ENCODE results near the gene CCR7.

The CCR7 gene

DNA sequence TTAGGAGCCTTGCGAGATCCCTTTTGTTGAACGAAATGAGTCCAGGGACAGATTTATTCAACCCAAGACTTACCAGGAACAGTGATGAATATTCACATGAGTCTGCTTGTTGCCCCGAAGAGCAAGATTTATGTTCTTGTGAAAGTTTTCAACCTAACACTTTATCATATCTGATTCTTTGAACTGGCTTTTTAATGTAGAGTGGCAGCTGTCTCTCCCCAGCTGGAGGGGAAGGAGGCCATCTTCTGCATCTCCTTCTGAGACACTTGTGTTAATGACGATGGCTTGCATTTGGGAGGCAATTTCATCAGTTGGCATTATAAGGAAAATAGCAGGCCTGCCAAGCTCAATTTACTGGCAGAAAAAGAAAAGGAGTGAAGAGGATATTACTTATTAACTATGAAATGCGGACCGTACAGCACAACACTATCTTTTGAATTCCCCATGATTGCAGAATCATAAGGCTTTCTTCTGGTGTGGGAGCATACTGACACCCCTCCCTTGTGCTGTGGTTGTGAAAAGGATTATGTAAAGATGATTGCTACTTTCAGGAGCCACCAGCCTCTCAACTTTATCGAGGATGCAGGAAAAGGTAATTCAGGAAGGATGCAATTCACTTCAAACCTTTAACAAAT lies 46.7 kb upstream of the CCR7 start:
- Histone ChIP-seq H3K27me3 (ENCODE audit: control insufficient read depth, insufficient read depth, low read length) (no peaks in the 10 kb centered on the region), H3K4me3 (ENCODE audit: low read depth, low read length) (no peak overlapping the region), H3K9me3 (ENCODE audit: control insufficient read depth, low read length) (no peaks in the 10 kb centered on the region), H3K9ac (no peak overlapping the region), H2AFZ (no peak overlapping the region), H3K79me2 (no peaks in the 10 kb centered on the region), H3K4me2 (ENCODE audit: low read length) (no peak overlapping the region), H3K4me1 (no peaks in the 10 kb centered on the region), H3K36me3 (ENCODE audit: control insufficient read depth, insufficient read depth, low read length) (no peaks in the 10 kb centered on the region), H3K27ac (no peak overlapping the region)
- TF ChIP-seq, protein P1, sequence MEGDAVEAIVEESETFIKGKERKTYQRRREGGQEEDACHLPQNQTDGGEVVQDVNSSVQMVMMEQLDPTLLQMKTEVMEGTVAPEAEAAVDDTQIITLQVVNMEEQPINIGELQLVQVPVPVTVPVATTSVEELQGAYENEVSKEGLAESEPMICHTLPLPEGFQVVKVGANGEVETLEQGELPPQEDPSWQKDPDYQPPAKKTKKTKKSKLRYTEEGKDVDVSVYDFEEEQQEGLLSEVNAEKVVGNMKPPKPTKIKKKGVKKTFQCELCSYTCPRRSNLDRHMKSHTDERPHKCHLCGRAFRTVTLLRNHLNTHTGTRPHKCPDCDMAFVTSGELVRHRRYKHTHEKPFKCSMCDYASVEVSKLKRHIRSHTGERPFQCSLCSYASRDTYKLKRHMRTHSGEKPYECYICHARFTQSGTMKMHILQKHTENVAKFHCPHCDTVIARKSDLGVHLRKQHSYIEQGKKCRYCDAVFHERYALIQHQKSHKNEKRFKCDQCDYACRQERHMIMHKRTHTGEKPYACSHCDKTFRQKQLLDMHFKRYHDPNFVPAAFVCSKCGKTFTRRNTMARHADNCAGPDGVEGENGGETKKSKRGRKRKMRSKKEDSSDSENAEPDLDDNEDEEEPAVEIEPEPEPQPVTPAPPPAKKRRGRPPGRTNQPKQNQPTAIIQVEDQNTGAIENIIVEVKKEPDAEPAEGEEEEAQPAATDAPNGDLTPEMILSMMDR (IDR thresholded peaks at IDR 0.05): no peak

DNA sequence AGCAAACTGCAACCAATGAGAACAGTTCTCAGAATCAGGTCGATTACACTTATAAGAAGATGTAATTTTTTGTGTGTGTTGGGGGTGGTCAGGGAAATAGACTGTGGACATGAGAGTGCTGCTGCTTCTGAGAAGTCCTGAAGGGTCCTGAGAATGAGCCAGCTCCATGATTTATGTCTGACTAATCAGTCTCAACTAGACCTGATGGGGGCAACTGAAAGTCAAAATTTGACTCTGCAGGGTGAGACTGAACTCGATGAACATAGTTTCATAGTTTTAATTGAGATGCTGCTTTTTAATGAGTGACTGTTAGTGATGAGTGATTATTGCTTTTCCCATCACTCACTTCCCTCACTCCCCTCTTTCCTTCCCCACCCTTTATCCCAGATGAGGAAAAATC lies 45.1 kb upstream of the CCR7 start:
- no peaks in the 10 kb centered on the region for H3K27me3 ChIP-seq (ENCODE audit: control insufficient read depth, insufficient read depth, low read length)

DNA sequence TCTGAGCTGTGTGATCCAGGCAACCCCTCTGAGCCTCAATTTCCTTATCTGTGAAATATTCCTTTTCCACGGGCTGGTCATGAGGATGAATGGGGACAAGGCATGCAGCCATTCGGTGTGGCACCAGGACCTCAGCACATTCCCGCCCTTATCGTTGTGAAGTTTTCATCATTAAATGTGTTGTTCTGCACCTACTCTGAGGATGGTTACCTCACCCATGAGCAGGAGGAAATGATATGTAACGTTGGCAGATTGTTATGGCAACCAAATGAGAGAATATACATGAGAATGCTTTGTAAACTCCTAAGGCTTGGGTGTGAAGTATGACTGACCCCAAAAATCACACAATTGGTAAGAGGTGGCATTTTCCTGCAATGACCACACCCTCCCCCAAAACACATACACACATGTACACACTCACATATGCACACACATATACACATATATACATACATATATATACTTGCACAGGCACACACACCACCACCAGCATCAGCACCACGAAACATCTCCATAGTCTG lies 42.8 kb upstream of the CCR7 start:
- no peaks in the 10 kb centered on the region for H3K4me1 ChIP-seq
- H3K9ac ChIP-seq: no peak overlapping the region
- H3K9me3 ChIP-seq (ENCODE audit: control insufficient read depth, low read length): no peaks in the 10 kb centered on the region
- no peak overlapping the region for H3K27ac ChIP-seq
- H3K4me2 ChIP-seq (ENCODE audit: low read length): no peak overlapping the region
- no peak overlapping the region for H2AFZ ChIP-seq
- H3K79me2 ChIP-seq: no peaks in the 10 kb centered on the region
- H3K4me3 ChIP-seq (ENCODE audit: low read depth, low read length): no peak overlapping the region
- H3K36me3 ChIP-seq (ENCODE audit: control insufficient read depth, insufficient read depth, low read length): no peaks in the 10 kb centered on the region
- TF ChIP-seq, protein P1 (IDR thresholded peaks at IDR 0.05): no peak
- H3K27me3 ChIP-seq (ENCODE audit: control insufficient read depth, insufficient read depth, low read length): no peaks in the 10 kb centered on the region

More for the DNA sequence above, 45.1 kb upstream of the CCR7 start:
- H3K9me3 ChIP-seq (ENCODE audit: control insufficient read depth, low read length): no peaks in the 10 kb centered on the region
- no peak overlapping the region for H3K9ac ChIP-seq
- no peak overlapping the region for H3K4me3 ChIP-seq (ENCODE audit: low read depth, low read length)
- no peak overlapping the region for H3K27ac ChIP-seq
- no peaks in the 10 kb centered on the region for H3K79me2 ChIP-seq
- no peak overlapping the region for H2AFZ ChIP-seq
- no peaks in the 10 kb centered on the region for H3K36me3 ChIP-seq (ENCODE audit: control insufficient read depth, insufficient read depth, low read length)
- H3K4me2 ChIP-seq (ENCODE audit: low read length): no peak overlapping the region
- H3K4me1 ChIP-seq: no peaks in the 10 kb centered on the region
- TF ChIP-seq, protein P1 (IDR thresholded peaks at IDR 0.05): no peak

DNA sequence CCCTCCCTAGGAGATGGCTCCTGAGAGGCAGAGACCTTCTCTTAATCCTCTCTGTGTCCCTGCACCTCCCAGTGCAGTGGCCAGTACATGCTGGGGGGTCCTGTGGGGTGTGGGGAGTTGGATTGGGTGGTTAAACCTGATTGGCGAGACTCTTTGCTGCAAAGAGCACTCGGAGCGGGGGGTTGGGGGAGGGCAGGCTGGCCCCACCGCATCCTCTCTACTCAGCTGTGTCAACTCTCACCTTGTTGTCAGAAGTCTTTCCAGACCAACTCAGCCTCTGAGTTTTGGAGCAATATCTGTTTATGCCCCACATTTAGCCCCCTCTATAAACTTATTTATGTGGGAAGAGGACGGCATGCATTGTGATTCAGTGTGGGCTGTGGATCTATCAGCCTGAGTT lies 42.4 kb upstream of the CCR7 start:
- H3K9ac ChIP-seq: no peak overlapping the region
- H3K9me3 ChIP-seq (ENCODE audit: control insufficient read depth, low read length): no peaks in the 10 kb centered on the region
- H2AFZ ChIP-seq: no peak overlapping the region
- H3K4me2 ChIP-seq (ENCODE audit: low read length): no peak overlapping the region
- H3K4me3 ChIP-seq (ENCODE audit: low read depth, low read length): no peak overlapping the region
- no peaks in the 10 kb centered on the region for H3K79me2 ChIP-seq
- H3K27me3 ChIP-seq (ENCODE audit: control insufficient read depth, insufficient read depth, low read length): no peaks in the 10 kb centered on the region
- H3K4me1 ChIP-seq: no peaks in the 10 kb centered on the region
- TF ChIP-seq, protein P1 (IDR thresholded peaks at IDR 0.05): no peak
- H3K36me3 ChIP-seq (ENCODE audit: control insufficient read depth, insufficient read depth, low read length): no peaks in the 10 kb centered on the region
- H3K27ac ChIP-seq: no peak overlapping the region

Data from parathyroid adenoma (tissue), 2 donors.